ENCODE results near the gene PAX2.

DNA sequence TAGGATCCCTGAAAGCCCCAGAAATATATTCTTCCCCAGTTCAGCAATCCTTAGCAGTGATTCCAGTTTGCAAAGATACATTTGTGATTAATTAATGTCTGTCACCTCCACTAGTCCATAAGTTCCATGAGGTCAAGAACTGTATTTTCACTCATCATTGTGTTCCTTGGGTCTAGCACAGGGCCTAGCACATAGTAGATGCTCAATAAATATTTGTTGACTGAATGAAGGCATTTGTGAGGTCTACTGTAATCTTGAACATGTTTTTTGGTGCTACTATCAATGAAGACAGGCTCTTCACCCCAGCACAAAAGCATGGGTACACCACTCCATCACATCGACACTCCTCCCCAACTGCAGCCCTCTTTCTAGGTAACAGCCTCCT, 30.8 kb upstream of the PAX2 start:
- TF ChIP-seq, protein P1, sequence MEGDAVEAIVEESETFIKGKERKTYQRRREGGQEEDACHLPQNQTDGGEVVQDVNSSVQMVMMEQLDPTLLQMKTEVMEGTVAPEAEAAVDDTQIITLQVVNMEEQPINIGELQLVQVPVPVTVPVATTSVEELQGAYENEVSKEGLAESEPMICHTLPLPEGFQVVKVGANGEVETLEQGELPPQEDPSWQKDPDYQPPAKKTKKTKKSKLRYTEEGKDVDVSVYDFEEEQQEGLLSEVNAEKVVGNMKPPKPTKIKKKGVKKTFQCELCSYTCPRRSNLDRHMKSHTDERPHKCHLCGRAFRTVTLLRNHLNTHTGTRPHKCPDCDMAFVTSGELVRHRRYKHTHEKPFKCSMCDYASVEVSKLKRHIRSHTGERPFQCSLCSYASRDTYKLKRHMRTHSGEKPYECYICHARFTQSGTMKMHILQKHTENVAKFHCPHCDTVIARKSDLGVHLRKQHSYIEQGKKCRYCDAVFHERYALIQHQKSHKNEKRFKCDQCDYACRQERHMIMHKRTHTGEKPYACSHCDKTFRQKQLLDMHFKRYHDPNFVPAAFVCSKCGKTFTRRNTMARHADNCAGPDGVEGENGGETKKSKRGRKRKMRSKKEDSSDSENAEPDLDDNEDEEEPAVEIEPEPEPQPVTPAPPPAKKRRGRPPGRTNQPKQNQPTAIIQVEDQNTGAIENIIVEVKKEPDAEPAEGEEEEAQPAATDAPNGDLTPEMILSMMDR (IDR thresholded peaks at IDR 0.05), result no peak
- no peak for TF ChIP-seq POLR2A (IDR thresholded peaks at IDR 0.05)
